Fibroblast of lung (primary cell): ENCODE measurements around the gene PLXNA2. TPM values are rescaled to one million over a fixed set of nuclear protein-coding genes. Genes with fewer than 3 reads are reported as not detected.

Experiments
- DNase-seq, 2 donors: peaks; one replicate each; pipeline versions ENCODE4 v3.0.0 to v3.0.0-alpha.2; 2010; ENCODE audit warnings: low read depth in 2 of 2
- H2AFZ ChIP-seq: 2 replicates; pipeline ENCODE4 v1.5.1; 2012; ENCODE audit warnings: low read length, control low read depth, inconsistent platforms
- H3K27ac ChIP-seq: 2 replicates; pipeline ENCODE4 v1.5.1; 2011; ENCODE audit warnings: low read length, control low read depth; ENCODE audit not compliant: insufficient read depth
- H3K27me3 ChIP-seq: 2 replicates; pipeline ENCODE4 v1.5.1; 2011; ENCODE audit warnings: mild to moderate bottlenecking, low read length; ENCODE audit not compliant: control insufficient read depth, insufficient read depth
- H3K36me3 ChIP-seq: 2 replicates; pipeline ENCODE4 v1.5.1; 2011; ENCODE audit warnings: low read length; ENCODE audit not compliant: control insufficient read depth, insufficient read depth
- H3K4me1 ChIP-seq: 2 replicates; pipeline ENCODE4 v1.5.1; 2011; ENCODE audit warnings: low read length; ENCODE audit not compliant: control insufficient read depth, insufficient read depth; ENCODE audit errors: extremely low read depth
- H3K4me2 ChIP-seq: 2 replicates; pipeline ENCODE4 v1.5.1; 2011; ENCODE audit warnings: low read length, control low read depth; ENCODE audit not compliant: insufficient read depth; ENCODE audit errors: extremely low read depth
- H3K4me3 ChIP-seq, 4 experiments: fragments of 200-600 bp in 1 of 4; sonication (generic) in 1 of 4; replicated peaks in 1 of 4; 2 replicates each; pipeline ENCODE4 v1.5.1; 2011 to 2016; ENCODE audit warnings: low read length in 4 of 4, low read depth in 3 of 4, mild to moderate bottlenecking in 3 of 4, control low read depth in 2 of 4, inconsistent platforms in 1 of 4, mixed read lengths in 1 of 4; ENCODE audit not compliant: insufficient read depth in 1 of 4; ENCODE audit errors: control extremely low read depth in 1 of 4
- H3K79me2 ChIP-seq: 2 replicates; pipeline ENCODE4 v1.5.1; 2012; ENCODE audit warnings: mild to moderate bottlenecking, low read length, inconsistent platforms; ENCODE audit not compliant: control insufficient read depth, insufficient read depth
- H3K9ac ChIP-seq: 2 replicates; pipeline ENCODE4 v1.5.1; 2011; ENCODE audit warnings: mild to moderate bottlenecking, low read length, control low read depth; ENCODE audit not compliant: insufficient read depth
- H3K9me3 ChIP-seq: 2 replicates; pipeline ENCODE4 v1.5.1; 2012; ENCODE audit warnings: low read depth, low read length; ENCODE audit not compliant: control insufficient read depth, insufficient read depth
- H4K20me1 ChIP-seq: 2 replicates; pipeline ENCODE4 v1.5.1; 2011; ENCODE audit warnings: low read length; ENCODE audit not compliant: control insufficient read depth, insufficient read depth; ENCODE audit errors: extremely low read depth
- EZH2 ChIP-seq: IDR thresholded peaks from 2 replicates; pipeline ENCODE4 v1.5.1; 2012; ENCODE audit warnings: low read length, control low read depth, mild to moderate bottlenecking; ENCODE audit errors: missing control alignments
- polyA plus RNA-seq, 2 donors: library from polyadenylated mRNA; depleted of rRNA in 1 of 2; stranded (reverse) in 1 of 2; unstranded in 1 of 2; fragments of >200 nt; gene quantifications; 2 replicates each; pipeline ENCODE4 v1.2.1, GENCODE V29; 2011 to 2012; ENCODE audit warnings: missing spikeins in 1 of 2
- total RNA-seq: library from RNA; depleted of rRNA; stranded (reverse); fragments of >200 nt; gene quantifications from 2 replicates; pipeline ENCODE4 v1.2.1, GENCODE V29; 2014
- TF ChIP-seq, protein P1 (sequence below), 2 donors: IDR thresholded peaks in 1 of 2; conservative IDR thresholded peaks in 1 of 2; 1 replicate in 1 of 2; 2 replicates in 1 of 2; pipeline ENCODE4 v1.5.1; 2011 to 2012; ENCODE audit warnings: low read length in 2 of 2, control low read depth in 1 of 2, inconsistent platforms in 1 of 2, low read depth in 1 of 2, mild to moderate bottlenecking in 1 of 2

PLXNA2 gene
- total and polyA plus RNA-seq, 2 donors (not counting 1 experiment from before 2014, with no cell fraction given) = 0.43 to 2.0 TPM

GRCh38 chr1:208031932-208032320, 212.3 kb downstream of the PLXNA2 start:
- Histone ChIP-seq H3K4me2 (no peak overlapping the region), H4K20me1 (no peaks in the 10 kb centered on the region), H3K9ac (no peak overlapping the region), H3K36me3 (no peaks in the 10 kb centered on the region), H3K4me3 (no peak overlapping the region), H3K9me3 (no peaks in the 10 kb centered on the region), H2AFZ (no peak overlapping the region), H3K27me3 (no peaks in the 10 kb centered on the region), H3K4me1 (peaks cover 4% of the 10 kb centered on the region), H3K79me2 (no peaks in the 10 kb centered on the region), H3K27ac (no peak overlapping the region)
- no peak for DNase-seq
- TF ChIP-seq EZH2 = no peak
- TF ChIP-seq, protein P1, sequence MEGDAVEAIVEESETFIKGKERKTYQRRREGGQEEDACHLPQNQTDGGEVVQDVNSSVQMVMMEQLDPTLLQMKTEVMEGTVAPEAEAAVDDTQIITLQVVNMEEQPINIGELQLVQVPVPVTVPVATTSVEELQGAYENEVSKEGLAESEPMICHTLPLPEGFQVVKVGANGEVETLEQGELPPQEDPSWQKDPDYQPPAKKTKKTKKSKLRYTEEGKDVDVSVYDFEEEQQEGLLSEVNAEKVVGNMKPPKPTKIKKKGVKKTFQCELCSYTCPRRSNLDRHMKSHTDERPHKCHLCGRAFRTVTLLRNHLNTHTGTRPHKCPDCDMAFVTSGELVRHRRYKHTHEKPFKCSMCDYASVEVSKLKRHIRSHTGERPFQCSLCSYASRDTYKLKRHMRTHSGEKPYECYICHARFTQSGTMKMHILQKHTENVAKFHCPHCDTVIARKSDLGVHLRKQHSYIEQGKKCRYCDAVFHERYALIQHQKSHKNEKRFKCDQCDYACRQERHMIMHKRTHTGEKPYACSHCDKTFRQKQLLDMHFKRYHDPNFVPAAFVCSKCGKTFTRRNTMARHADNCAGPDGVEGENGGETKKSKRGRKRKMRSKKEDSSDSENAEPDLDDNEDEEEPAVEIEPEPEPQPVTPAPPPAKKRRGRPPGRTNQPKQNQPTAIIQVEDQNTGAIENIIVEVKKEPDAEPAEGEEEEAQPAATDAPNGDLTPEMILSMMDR (conservative IDR thresholded peaks at IDR 0.05 in 1 of 2, IDR thresholded peaks at IDR 0.05 in 1 of 2; ENCODE audit: low read depth in 1 of 2, low read length in 2 of 2) = no peak

- Histone ChIP-seq H3K27me3 (no peaks in the 10 kb centered on the region), H2AFZ (no peak overlapping the region), H4K20me1 (no peaks in the 10 kb centered on the region), H3K79me2 (no peaks in the 10 kb centered on the region), H3K36me3 (no peaks in the 10 kb centered on the region), H3K9me3 (no peaks in the 10 kb centered on the region), H3K4me2 (no peak overlapping the region), H3K9ac (no peak overlapping the region), H3K4me3 (no peak overlapping the region), H3K27ac (no peak overlapping the region), H3K4me1 (peaks cover 4% of the 10 kb centered on the region)
- TF ChIP-seq EZH2 = no peak
- TF ChIP-seq, protein P1 (conservative IDR thresholded peaks at IDR 0.05 in 1 of 2, IDR thresholded peaks at IDR 0.05 in 1 of 2; ENCODE audit: low read depth in 1 of 2, low read length in 2 of 2) = no peak
- no peak for DNase-seq
Observed at GRCh38 chr1:208031316-208031931, 212.8 kb downstream of the PLXNA2 start.

- Histone ChIP-seq H3K4me3 (peak overlapping the region in 1 of 4 experiments; percentile 34), H3K4me2 (peak overlapping the region; percentile 77), H3K79me2 (no peaks in the 10 kb centered on the region), H3K4me1 (peaks cover 4% of the 10 kb centered on the region), H4K20me1 (no peaks in the 10 kb centered on the region), H3K36me3 (no peaks in the 10 kb centered on the region), H3K27ac (peak overlapping the region; percentile 66), H3K9me3 (no peaks in the 10 kb centered on the region), H2AFZ (no peak overlapping the region), H3K27me3 (no peaks in the 10 kb centered on the region), H3K9ac (no peak overlapping the region)
- TF ChIP-seq, protein P1 (conservative IDR thresholded peaks at IDR 0.05 in 1 of 2, IDR thresholded peaks at IDR 0.05 in 1 of 2; ENCODE audit: low read depth in 1 of 2, low read length in 2 of 2) = no peak
- no peak for TF ChIP-seq EZH2
- DNase-seq = peak; percentile 68 to 75
Observed at GRCh38 chr1:208030288-208031091, 213.7 kb downstream of the PLXNA2 start.
